ENCODE measurements around the gene CDH7.

The CDH7 gene, protein sequence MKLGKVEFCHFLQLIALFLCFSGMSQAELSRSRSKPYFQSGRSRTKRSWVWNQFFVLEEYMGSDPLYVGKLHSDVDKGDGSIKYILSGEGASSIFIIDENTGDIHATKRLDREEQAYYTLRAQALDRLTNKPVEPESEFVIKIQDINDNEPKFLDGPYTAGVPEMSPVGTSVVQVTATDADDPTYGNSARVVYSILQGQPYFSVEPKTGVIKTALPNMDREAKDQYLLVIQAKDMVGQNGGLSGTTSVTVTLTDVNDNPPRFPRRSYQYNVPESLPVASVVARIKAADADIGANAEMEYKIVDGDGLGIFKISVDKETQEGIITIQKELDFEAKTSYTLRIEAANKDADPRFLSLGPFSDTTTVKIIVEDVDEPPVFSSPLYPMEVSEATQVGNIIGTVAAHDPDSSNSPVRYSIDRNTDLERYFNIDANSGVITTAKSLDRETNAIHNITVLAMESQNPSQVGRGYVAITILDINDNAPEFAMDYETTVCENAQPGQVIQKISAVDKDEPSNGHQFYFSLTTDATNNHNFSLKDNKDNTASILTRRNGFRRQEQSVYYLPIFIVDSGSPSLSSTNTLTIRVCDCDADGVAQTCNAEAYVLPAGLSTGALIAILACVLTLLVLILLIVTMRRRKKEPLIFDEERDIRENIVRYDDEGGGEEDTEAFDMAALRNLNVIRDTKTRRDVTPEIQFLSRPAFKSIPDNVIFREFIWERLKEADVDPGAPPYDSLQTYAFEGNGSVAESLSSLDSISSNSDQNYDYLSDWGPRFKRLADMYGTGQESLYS

DNA sequence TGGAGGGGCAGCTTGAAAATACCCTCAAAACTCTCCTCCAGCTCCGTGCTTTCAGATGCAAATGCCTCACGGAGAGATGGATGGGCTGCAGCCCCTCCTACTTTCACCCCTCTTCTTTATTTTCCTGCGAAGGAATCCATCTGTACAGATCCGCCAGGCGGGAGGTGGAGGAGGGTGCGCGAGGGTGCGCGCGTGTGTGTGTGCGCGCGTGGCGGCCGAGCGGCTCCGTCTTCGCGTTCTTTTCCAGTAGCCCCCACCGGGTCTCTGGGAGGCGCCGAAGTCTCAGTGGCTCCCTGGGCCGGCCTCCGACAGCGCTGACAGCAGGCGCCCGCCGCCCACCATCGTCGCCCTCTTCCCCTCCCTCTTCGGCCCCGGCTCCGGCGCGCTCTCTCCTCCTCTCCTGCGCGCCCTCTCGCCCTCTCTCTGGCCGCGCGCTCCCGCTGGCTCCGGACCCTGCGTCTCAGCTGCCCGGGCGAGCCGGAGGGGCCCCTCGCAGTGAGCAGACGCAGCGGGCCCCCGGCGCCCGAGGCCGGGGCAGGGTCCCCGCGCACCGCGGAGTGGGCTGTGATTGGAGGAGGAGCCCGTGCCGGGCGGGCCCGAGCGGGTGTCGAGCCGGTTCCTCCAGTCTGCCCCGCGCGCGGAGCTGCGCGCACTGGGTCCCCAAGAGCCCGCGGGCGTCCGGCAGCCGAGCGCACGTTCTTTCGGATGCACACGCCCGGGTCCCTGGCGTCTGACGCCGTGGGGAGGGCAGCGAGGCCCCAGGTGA, at the start of gene CDH7:
Gene CDH7 (plus strand): TSS at position 624 of the 766 bp plus-strand sequence. CDS start 11,831 bp downstream, outside the sequence.
- DNase-seq (ENCODE audit: low read depth in 3 of 3) = no peak

DNA sequence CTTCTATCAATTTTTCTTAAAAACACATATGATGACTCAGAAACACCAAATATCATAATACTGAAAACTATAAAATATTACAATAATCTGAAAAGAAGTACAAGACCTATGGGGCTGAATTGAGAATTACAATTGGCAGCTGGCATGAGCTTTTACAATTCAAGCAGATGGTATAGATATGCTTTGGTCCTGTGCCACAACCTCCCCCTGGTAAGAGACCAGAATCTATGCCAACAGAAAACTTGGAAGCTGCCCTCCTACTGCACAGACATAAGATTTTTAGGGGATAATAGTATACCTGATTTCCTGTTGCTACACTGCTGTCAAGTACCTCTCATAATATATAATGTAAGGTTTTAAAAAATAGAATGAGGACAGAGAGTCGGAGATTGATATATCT, 46.8 kb upstream of the CDH7 start:
- no peak for DNase-seq (ENCODE audit: low read depth in 3 of 3)

DNA sequence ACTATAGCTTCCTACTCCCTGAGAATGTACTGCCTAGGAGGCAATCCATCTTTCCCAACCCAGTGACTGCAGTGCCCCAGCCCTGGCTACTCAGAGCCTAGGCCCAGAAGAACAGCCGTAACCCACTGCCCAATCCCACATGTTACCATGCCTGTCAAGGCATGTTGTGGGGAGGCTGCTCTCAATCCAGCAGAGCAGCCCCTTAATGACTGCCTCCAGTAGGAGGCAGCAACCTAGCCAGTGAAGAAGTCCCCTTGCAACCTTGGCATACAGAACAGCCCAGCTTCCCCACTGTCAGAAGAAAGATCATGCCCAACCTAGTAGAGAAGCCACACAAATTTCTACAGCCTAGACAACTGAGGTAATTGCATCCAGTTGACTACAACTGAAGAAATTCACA, 44.2 kb upstream of the CDH7 start:
- no peak for DNase-seq (ENCODE audit: low read depth in 3 of 3)

DNA sequence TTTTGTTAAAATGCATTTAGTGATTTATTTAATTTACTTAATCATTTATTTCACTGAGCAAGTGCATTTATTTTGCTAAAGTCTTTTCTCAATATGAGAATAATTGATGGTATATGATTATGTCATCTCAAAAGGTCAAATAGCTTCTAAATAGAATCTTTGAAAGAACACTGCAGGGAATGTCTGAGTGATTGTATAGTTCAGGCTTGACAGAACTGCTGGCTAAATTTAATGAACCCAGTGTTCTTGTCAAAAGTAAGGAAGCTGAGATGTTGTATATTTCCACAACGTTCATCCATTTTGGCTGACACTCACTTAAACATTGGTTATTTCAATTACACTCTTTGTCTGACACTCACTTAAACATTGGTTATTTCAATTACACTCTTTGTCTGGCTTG, 39.3 kb upstream of the CDH7 start:
- DNase-seq (ENCODE audit: low read depth in 3 of 3) = no peak

DNA sequence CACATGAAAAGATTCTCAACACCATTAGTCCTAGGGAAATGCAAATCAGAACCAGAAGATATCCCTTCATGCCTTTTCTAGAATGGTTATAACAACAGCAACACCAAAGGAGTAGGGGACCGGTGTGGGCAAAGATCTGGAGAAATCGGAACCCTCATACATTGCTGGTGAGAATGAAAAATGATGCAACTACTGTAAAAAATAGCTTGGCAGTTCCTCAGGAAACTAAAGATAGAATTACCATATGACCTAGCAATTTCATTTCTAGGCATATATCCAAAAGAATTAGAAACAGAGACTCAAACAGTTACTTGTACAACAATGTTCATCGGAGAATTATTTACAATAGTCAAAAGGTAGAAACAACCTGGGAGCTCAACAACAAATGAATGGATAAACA, 29.2 kb upstream of the CDH7 start:
- no peak for DNase-seq (ENCODE audit: low read depth in 3 of 3)

DNA sequence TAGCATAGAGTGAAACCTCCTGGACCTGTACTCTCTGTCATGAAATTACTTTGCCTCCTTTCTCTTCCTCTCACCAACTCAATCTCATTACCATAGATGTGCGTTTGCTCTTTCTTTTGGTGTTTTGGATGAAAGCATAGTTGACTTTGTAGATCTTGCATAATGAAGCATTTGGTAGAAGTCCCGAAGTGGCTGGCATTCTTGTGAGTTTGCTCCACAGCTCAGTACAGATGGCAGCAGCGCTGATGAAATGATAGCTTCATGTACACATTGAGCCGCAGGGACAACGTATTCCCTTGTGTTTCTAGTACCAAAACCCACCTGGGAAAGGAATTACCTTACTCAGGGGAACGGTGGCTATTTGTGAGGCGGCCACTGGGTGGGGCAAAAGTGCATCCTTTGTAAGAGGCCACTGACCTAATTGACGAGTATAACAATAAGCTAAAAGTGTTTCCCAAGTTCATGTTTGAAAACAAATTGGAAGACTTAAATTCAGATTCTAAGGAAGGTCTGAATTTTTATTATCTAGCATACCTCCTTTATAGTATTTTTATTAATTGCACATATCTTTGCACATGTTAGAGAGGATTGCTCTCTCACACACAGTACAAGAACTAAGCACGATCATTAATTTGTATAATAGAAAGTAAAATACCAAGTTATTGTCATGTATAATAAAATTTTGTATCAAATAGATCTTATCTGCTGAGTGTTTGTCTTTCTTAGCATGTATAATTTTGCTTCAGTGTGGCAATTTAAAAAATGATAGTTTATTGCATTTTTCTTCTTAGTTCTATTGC, 25.4 kb upstream of the CDH7 start:
- no peak for DNase-seq (ENCODE audit: low read depth in 3 of 3)

DNA sequence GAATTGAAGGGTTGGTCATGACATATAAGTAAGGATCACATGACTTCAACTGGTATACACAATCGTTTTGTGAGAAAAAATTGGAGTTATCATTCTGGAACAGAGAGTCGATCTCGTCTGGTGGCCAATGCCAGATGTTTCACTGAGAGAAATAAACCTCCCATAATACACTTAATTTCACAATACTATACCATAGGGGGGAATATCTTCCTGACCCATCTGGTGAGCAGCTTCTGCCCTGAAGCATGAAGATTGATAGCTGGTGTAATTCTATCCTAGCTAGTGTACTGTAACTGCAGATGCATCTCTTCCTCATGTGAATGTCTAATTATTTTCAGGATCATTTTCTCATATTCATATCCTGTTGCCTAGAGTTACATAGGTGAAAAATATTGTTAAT, 15.7 kb upstream of the CDH7 start:
- no peak for DNase-seq (ENCODE audit: low read depth in 3 of 3)

DNA sequence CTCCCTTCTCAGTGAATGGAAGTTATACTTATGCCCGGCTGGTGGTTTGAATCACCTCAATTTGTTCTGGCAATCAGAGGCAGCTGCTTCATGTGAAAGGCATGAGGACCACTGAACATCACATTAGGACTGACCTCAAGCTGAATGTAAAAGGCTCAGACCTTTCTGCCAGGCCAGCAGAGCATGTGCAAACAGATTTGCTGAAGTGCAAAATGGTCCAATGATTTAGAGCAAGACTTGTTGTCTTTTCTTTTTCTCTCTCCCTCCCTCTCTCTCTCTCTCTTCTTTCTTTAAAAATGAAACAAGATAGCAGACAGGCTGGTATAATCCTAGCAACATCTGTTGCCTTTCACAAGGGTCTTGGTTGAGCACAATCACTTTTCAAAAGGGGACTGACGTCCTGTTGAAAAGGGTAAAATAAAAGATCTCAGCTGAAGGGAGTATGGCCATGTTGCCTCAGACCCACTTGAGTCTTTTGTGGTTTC, 13.3 kb upstream of the CDH7 start:
- DNase-seq (ENCODE audit: low read depth in 3 of 3) = no peak

DNA sequence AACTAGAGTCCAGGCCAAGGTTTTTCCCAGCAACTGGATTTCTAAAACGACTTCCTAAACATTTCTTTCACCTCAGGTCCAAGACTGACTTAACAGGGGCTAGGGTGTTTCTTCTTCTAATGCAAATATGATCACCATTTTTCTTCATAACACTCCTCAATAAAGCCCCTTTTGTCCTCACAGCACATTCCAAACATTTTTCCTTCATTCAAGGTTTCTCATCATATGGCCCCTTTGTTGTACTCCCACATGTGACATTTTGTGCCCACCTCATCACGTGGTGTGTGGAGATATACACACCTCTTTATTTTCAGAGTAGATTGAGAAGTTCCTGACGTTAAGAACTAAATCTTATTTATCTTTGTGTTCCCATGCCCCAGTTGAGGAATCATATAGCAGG, 3.9 kb upstream of the CDH7 start:
- no peak for DNase-seq (ENCODE audit: low read depth in 3 of 3)

DNA sequence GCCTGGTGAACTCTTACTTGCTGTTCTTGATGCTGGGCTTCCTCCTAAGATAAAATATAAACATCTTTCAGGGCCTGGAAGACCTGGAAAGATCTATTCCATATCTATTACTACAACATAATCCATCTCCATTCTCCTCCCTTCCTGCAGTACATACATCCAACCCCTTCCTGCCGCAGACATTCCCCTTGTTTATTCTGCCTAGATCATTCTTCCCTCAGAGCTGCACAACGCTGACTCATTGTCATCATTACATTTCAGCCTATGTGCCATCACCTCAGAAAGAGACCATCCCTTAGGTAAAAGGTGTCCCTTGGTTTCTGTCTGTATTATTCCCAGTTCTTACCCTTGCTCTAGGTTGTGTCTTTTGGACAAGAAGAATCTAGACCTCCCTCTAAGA, 2.5 kb upstream of the CDH7 start:
- DNase-seq (ENCODE audit: low read depth in 3 of 3) = no peak

DNA sequence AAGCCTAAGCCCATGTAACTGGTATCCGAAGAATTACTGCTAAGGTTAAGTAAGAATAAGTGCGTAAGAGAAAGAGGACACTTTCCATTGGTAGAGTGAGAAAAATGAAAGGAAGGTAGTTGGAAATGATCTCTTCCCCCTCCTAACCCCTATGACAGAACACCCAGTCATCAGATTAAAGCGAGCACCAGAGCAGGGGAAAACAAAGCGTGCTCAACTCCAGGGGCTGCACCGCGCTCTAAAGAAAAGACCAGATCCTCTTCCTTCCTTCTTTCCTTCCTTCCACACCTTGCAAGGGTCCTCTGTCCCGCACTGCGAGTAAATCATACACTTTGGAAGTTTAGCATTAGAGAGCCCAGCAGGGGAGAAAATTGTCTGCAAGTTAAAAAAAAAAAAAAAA, 971 bp upstream of the CDH7 start:
- no peak for DNase-seq (ENCODE audit: low read depth in 3 of 3)

DNA sequence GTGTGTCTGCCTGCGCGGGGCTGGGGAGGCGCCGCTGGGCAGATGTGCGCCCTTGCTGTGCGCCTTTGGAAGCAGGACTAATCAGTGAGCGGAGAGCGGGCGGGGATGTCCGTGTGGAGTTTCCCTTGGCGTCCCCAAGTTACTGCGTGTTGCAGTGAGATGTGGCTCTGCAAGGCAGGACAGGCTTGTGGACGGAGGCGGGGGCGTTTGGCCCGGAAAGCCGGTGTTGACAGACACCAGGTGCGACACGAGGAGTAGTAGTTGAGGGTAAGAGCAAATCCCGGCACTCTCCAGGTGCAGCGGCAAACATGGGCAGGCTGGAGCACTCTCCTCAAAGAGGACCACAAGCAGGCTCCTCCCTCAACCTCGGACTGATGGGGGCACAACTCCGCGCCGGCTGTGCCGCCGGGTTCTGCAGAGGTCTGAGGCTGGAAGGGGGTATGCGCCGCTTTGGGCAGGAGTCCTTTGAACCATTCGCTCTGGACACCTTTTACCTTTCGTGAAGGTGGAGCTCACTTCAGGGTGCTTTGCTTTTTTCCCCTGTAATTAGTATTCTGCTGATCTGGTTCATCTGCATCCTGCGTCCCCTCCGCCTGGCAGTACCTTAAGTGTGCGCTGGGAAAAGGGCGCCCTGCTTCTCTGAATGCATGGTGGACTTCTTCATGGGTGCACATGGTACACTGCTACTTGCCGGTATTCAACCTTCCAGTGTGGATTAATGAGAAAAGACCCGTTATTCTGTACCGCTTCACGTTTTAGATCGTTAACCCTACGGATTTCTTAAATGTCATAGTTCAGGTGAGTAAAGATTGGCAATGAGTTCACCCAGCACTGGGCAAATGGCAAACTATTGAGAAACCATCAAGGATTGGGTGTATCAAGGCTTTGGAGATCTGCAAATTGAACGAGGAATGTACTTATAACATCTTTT, 608 bp downstream of the CDH7 start:
- no peak for DNase-seq (ENCODE audit: low read depth in 3 of 3)

DNA sequence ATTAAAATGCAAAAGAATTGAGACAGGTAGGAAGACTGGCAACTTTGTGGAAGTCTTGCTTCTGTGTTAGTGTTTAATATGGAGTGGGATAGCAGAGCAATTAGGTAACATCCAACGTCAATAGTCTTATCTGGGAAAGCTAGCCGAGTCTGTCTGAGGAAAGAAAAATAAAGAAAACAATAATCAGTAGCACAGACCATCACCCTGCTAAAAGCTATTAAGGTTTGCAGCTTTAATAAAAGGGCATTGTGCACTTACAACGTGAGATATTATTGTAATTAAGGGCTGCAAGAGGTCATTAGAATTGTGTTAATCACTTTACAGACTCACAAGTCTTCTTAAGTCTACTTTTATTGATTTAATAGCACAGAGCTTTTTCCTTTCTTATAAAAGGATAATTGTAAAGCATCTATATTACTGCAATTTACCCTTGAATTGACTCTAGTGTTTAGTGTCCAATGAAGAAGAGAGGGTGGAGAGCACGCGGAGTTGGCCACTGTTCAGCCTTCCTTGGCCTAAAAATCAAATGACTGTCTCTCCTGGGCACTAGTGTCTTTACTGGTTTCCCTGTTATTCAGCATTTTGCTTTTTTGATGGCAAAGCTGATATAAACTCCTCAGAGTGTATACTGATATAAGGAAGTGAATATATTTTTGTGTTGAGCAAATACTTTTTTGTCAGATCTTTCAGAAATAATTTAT, 2.0 kb downstream of the CDH7 start:
- DNase-seq (ENCODE audit: low read depth in 3 of 3) = no peak

DNA sequence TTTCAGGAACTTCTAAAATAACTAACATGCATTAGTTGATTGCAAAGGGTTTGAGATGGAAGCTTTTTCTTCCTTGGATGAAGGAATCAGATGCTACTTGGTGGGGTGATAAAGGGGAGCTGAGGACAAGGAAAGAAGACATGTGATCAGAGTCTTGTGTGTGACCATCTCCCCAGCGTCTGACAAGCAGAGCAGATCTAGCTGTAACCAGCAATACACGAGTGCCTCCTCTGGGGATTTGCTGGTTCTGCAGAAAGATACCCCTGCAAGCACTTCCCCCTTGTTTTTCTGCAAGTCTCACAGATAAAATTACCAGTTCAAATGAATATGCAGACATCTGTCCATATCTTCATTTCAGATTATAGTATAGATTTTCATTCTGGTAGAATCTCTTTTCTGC, 2.7 kb downstream of the CDH7 start:
- DNase-seq (ENCODE audit: low read depth in 3 of 3) = no peak

DNA sequence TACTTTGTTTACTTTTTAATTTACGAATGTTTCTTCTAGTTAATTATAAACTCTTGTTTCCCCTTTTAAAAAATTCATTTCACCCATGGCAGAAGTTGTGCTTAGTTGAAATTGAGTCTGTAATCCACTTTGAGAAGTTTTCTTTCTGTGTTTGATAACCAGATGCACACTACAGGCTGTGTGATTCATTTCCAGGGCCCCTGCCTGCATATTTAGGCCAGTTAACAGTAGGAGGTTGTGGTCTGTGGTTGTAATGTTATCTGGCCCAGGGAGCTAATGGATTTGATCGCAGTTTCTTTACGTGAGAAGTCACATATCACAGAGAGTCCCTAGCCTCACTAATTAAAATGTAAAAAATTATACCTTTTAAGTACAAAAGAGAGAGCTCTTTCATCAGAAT, 3.3 kb downstream of the CDH7 start:
- no peak for DNase-seq (ENCODE audit: low read depth in 3 of 3)

DNA sequence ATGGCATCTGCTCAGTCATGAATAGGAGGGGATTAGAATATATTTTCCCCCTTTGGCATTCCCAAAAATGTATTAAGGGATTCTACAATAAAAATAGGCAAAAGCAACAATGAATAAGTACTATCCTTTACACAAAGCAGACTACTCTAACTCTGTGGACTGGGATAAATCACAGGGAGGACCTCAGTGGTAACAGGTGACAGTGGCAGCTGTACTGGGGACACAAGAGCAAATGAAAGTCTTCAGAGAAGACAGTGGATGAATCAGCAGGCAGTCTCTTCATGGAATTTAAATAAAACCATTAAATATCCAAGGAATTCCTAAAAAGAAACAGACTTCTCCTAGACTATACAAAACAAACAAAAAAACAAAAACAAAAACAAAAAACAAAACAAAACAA, 4.8 kb downstream of the CDH7 start:
- no peak for DNase-seq (ENCODE audit: low read depth in 3 of 3)

DNA sequence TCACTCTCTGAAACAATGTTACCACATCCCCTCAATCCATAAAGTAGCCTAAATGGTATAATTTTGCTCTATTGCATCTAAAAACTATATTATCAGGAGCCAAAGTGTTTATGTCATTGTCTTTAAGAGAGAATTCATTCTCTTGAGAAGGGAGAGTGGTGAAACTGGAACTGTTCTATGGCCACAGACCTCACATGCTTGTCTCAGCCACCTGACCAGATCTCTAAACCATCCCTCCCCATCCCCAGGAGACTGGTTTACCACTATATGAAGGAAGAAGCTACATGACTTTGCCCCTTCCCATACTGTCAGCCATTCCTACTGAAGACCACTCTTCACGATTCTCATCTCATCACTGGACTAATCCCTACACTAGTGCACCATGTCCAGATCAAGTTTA, 9.6 kb downstream of the CDH7 start:
- no peak for DNase-seq (ENCODE audit: low read depth in 3 of 3)

DNA sequence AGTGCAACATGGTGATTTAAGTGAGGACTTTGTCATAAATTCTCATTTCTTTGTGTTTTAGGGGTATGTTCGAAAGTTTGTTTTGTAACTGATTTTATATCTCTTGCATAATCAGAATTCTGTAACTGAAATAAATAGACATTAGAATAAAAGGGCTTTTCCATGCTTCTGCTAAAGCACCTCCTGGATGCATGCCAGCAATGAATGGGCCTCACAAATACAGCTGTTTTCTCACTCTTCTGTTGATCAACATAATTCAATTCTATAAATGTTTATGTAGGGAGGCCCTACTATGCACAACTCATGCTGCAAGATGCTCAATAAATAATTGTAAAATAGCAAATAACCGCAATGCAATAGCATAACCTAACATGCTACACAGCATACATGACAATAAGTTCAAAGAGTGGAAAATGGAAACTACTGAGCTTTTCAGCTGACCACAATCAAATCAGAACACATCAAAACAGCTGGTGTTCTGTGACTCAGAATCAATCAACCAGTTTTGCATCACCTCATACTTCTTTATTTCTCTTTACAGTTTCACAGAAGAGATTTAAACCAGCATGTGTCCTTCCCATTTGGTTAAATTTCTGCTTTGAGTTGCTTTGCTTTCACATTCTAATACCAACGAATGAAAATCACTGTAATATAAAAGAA, 11.0 kb downstream of the CDH7 start:
- no peak for DNase-seq (ENCODE audit: low read depth in 3 of 3)

DNA sequence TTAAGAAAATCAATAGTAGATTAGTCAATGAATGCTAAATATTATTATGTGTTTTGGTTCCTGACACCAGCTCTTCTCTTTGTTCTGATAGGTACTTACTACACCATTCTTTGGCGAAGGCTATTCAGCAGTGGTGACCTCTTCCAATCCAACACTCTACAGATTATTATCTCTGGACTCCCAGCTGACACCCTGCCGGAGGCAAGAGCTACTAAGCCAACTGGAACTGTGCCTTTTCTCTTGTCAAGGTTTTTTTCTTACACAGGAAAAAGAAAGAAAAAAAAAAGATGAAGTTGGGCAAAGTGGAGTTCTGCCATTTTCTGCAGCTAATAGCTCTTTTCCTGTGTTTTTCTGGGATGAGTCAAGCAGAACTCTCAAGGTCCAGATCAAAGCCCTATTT, 11.7 kb downstream of the CDH7 start:
- no peak for DNase-seq (ENCODE audit: low read depth in 3 of 3)
